Gastroesophageal sphincter (tissue), 4 donors: ENCODE measurements around the gene NHSL1. TPM values are rescaled to one million over a fixed set of nuclear protein-coding genes. Genes with fewer than 3 reads are reported as not detected.

Source experiments
- ATAC-seq: fragments of 150-250 bp; one replicate; pipeline ENCODE4 v1.9.1; 2016; ENCODE audit warnings: mild to moderate bottlenecking, moderate library complexity
- H3K27ac ChIP-seq, 4 donors: fragments of 200-600 bp; sonication (generic) in 3 of 4; 1 replicate in 3 of 4; 2 replicates in 1 of 4; pipeline ENCODE4 v1.5.1; 2016 to 2019
- H3K27me3 ChIP-seq: fragments of 200-600 bp; sonication (generic); one replicate; pipeline ENCODE4 v1.5.1; 2019
- H3K36me3 ChIP-seq, 2 donors: fragments of 200-600 bp; sonication (generic); one replicate each; pipeline ENCODE4 v1.5.1; 2019; ENCODE audit warnings: control low read depth in 1 of 2
- H3K4me1 ChIP-seq, 3 donors: fragments of 200-600 bp; sonication (generic); 1 replicate in 2 of 3; 2 replicates in 1 of 3; pipeline ENCODE4 v1.5.1; 2016 to 2019; ENCODE audit warnings: control low read depth in 2 of 3
- H3K4me3 ChIP-seq, 2 donors: fragments of 200-600 bp; sonication (generic); one replicate each; pipeline ENCODE4 v1.5.1; 2019; ENCODE audit warnings: mild to moderate bottlenecking in 1 of 2, moderate library complexity in 1 of 2
- H3K9me3 ChIP-seq, 3 donors: fragments of 200-600 bp; sonication (generic); one replicate each; pipeline ENCODE4 v1.5.1; 2017 to 2019; ENCODE audit warnings: control low read depth in 2 of 3
- EP300 ChIP-seq: sonication (generic); formaldehyde crosslinking; IDR thresholded peaks from one replicate; pipeline ENCODE4 v1.6.1; 2017; ENCODE audit warnings: antibody characterized with exemption, mild to moderate bottlenecking
- POLR2A ChIP-seq, 2 donors: fragments of 450-650 bp; IDR thresholded peaks; one replicate each; pipeline ENCODE4 v1.6.1; 2017; ENCODE audit warnings: antibody characterized with exemption in 2 of 2, mild to moderate bottlenecking in 2 of 2, moderate library complexity in 1 of 2
- POLR2AphosphoS5 ChIP-seq: sonication (generic); formaldehyde crosslinking; IDR thresholded peaks from one replicate; pipeline ENCODE4 v1.6.1; 2017; ENCODE audit warnings: antibody characterized with exemption
- WGBS, 2 donors: methylation state at CpG; one replicate each; pipeline ENCODE4 v1.1.5; 2018; ENCODE audit warnings: low coverage in 1 of 2; 5-methylcytosine and 5-hydroxymethylcytosine counted together
- total RNA-seq, 4 donors: library from RNA; depleted of rRNA; stranded (reverse); fragments of >200 nt; gene quantifications; one replicate each; pipeline ENCODE4 v1.1.0, GENCODE V29; 2016
- TF ChIP-seq, protein P1 (sequence below), 4 experiments: fragments of 200-600 bp in 2 of 4; fragments of 450-650 bp in 2 of 4; sonication (generic) in 1 of 4; IDR thresholded peaks; one replicate each; pipeline ENCODE4 v1.5.1; 2017 to 2019; ENCODE audit warnings: antibody characterized with exemption in 4 of 4, mild to moderate bottlenecking in 2 of 4, moderate library complexity in 2 of 4

NHSL1 gene
- total RNA-seq, 4 donors from 2014 or later, result 5.7 to 9.3 (median 7.9) TPM

DNA sequence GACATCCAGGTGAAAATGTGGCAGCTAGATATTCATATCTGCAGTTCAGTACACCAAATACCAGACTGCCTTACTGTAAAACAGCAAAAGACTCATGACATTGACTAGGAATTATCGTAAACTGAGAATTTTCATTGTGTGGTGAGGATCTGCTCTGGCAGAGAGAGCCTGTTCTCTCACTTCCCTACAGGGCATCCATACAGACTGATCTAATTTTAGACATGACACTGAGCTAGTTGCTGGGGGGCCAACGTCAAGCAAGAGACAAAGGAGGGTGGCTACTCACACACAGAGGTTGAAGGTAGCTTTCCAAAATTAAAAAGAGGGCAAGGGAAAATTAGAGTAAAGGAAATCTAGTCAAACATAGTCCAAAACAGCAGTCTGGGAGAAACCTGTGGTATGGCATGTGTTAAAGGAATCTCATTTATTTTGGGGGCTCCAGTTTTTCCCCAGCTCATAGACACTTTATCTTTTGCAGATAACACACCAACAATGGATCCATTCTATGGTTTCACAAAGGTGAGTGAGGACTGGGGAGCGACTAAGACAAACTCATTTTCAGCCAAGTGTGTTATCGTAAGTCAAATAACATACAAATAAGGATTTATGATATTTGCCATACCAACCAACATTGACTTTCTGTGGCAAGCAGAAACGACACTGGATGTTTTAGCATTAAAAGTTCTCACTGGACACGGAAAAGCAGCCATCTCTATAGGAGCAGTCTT lies 36.6 kb upstream of the NHSL1 start:
- H3K9me3 ChIP-seq, result no peaks in the 10 kb centered on the region
- H3K4me1 ChIP-seq, result peaks cover 2 to 42% (median 18%) of the 10 kb centered on the region in 3 donors
- peak; percentile 16 for ATAC-seq
- WGBS, 2 donors, result 75 to 80% methylated on average over 6 of the region's 6 CpGs
- H3K27me3 ChIP-seq, result no peaks in the 10 kb centered on the region
- TF ChIP-seq EP300 (no peak), POLR2A (IDR thresholded peaks at IDR 0.05) (no peak), POLR2AphosphoS5 (no peak)
- TF ChIP-seq, protein P1, sequence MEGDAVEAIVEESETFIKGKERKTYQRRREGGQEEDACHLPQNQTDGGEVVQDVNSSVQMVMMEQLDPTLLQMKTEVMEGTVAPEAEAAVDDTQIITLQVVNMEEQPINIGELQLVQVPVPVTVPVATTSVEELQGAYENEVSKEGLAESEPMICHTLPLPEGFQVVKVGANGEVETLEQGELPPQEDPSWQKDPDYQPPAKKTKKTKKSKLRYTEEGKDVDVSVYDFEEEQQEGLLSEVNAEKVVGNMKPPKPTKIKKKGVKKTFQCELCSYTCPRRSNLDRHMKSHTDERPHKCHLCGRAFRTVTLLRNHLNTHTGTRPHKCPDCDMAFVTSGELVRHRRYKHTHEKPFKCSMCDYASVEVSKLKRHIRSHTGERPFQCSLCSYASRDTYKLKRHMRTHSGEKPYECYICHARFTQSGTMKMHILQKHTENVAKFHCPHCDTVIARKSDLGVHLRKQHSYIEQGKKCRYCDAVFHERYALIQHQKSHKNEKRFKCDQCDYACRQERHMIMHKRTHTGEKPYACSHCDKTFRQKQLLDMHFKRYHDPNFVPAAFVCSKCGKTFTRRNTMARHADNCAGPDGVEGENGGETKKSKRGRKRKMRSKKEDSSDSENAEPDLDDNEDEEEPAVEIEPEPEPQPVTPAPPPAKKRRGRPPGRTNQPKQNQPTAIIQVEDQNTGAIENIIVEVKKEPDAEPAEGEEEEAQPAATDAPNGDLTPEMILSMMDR (IDR thresholded peaks at IDR 0.05), result no peak
- no peaks in the 10 kb centered on the region for H3K36me3 ChIP-seq
- no peak overlapping the region for H3K4me3 ChIP-seq
- H3K27ac ChIP-seq, result no peak overlapping the region

DNA sequence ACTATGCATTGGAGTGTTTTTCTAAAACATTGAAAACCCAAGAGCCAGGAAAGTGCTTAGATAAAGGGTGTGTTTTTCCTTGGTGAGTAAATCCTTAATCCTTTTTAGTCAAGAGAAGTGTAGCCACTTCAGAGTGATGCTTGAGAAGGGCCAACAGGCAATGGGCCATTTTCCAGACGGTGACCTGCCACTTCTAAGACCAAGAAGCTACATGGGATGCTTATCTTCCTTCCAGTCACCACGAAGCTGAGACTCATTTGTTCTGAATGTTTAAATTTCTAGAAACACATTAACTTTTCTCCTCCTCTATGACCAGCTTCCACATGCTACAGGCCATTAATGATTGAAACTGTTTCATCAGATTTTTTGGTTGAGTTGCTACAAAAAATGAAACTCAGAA lies 34.4 kb upstream of the NHSL1 start:
- H3K9me3 ChIP-seq, result no peaks in the 10 kb centered on the region
- no peak overlapping the region for H3K4me3 ChIP-seq
- peaks cover 0 to 19% (median 4%) of the 10 kb centered on the region in 3 donors for H3K4me1 ChIP-seq
- 28 to 88% methylated on average over 1 to 2 of the region's 2 CpGs for WGBS, 2 donors
- ATAC-seq, result no peak
- no peaks in the 10 kb centered on the region for H3K36me3 ChIP-seq
- no peak for TF ChIP-seq POLR2A (IDR thresholded peaks at IDR 0.05)
- TF ChIP-seq, protein P1 (IDR thresholded peaks at IDR 0.05), result no peak
- TF ChIP-seq POLR2AphosphoS5, result no peak
- TF ChIP-seq EP300, result no peak
- no peak overlapping the region for H3K27ac ChIP-seq
- no peaks in the 10 kb centered on the region for H3K27me3 ChIP-seq

DNA sequence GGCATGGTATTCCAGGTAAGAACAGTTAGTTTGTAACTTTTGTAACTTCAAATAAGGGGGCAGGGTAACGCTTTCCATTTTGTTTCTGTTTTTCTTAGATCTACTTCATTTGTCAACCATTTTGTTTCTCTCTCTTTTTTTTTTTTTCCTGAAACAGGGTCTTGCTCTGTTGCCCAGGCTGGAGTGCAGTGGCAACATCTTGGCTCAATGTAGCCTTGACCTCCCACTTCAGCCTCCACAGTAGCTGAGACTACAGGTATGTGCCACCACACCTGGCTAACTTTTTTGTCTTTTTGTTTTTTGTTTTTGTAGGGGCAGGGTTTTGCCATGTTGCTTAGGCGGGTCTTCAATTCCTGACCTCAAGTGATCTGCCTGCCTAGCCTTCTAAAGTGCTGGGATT lies 32.1 kb upstream of the NHSL1 start:
- no peak for TF ChIP-seq EP300
- TF ChIP-seq, protein P1 (IDR thresholded peaks at IDR 0.05), result no peak
- no peak for TF ChIP-seq POLR2A (IDR thresholded peaks at IDR 0.05)
- TF ChIP-seq POLR2AphosphoS5, result no peak
- Histone ChIP-seq H3K27ac (no peak overlapping the region), H3K36me3 (no peaks in the 10 kb centered on the region), H3K4me3 (no peak overlapping the region), H3K27me3 (no peaks in the 10 kb centered on the region), H3K9me3 (no peaks in the 10 kb centered on the region), H3K4me1 (peaks cover 0 to 12% (median 6%) of the 10 kb centered on the region in 3 donors)
- WGBS, 2 donors, result 100% methylated on average over 1 to 2 of the region's 2 CpGs
- no peak for ATAC-seq

DNA sequence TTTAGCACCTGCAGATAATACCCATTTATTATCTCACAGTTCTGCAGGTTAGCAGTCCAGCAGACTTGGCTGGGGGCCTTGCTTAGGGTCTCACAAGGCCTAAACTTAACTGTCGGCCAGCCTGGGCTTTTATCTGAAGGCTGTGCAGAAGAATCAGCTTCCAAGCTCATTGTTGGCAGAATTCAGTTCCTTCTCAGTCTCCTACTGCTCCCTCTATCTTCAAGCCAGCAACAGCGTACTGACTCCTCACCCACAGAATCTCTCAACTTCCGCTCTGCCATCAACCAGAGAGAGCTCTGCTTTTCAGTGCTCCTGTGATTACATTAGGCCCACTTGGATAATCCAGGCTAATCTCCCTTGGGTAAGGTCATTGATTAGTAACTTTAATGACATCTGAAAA lies 30.2 kb upstream of the NHSL1 start:
- Histone ChIP-seq H3K27me3 (no peaks in the 10 kb centered on the region), H3K4me1 (peaks cover 0 to 15% (median 6%) of the 10 kb centered on the region in 3 donors), H3K36me3 (no peaks in the 10 kb centered on the region), H3K4me3 (no peak overlapping the region), H3K9me3 (no peaks in the 10 kb centered on the region), H3K27ac (no peak overlapping the region)
- TF ChIP-seq, protein P1 (IDR thresholded peaks at IDR 0.05), result no peak
- 60 to 83% methylated on average over 3 of the region's 3 CpGs for WGBS, 2 donors
- no peak for ATAC-seq

DNA sequence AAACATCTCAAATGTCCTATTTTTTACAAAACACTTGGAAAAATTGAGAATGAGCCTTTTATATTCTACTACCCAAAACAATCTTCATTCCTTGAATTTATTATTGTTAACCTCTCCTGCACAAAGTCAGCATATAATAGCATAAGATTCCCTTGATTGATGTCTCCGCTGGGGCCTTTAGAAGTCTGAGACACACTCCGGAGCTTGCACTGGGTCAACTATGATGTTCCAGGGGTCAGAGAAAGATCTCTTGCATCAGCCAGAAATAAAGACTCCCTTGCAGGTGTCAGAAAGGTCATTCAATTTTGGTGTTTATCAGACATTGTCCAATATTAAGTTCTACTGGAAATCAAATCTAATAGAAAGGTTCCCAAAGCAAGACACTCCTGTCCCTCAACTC lies 29.7 kb upstream of the NHSL1 start:
- ATAC-seq, result no peak
- H3K27me3 ChIP-seq, result no peaks in the 10 kb centered on the region
- TF ChIP-seq, protein P1 (IDR thresholded peaks at IDR 0.05), result no peak
- no peaks in the 10 kb centered on the region for H3K36me3 ChIP-seq
- H3K4me1 ChIP-seq, result peaks cover 0 to 15% (median 6%) of the 10 kb centered on the region in 3 donors
- 79% methylated on average over 2 of the region's 2 CpGs; no CpG with 5 or more reads in 1 of the 2 donors for WGBS, 2 donors
- no peak overlapping the region for H3K27ac ChIP-seq
- no peak overlapping the region for H3K4me3 ChIP-seq
- H3K9me3 ChIP-seq, result no peaks in the 10 kb centered on the region
